Liver (tissue), 3 donors: Measurements from ENCODE around the gene TSPAN31.

Experiments
- CTCF ChIP-seq: fragments of 150-350 bp; IDR thresholded peaks from 2 replicates; pipeline ENCODE4 v1.5.1; 2017; ENCODE audit warnings: improper control_type of control experiment, low read depth, low read length; ENCODE audit not compliant: missing input control
- GABPA ChIP-seq, 2 donors: IDR thresholded peaks in 1 of 2; conservative IDR thresholded peaks in 1 of 2; 2 replicates each; pipeline ENCODE4 v1.6.1; 2016; ENCODE audit warnings: antibody characterized with exemption in 2 of 2, mild to moderate bottlenecking in 1 of 2, moderate library complexity in 1 of 2
- SP1 ChIP-seq: IDR thresholded peaks from 2 replicates; pipeline ENCODE4 v1.6.1; 2018; ENCODE audit warnings: antibody characterized with exemption, mild to moderate bottlenecking
- YY1 ChIP-seq: IDR thresholded peaks from 2 replicates; pipeline ENCODE4 v1.6.1; 2016; ENCODE audit warnings: antibody characterized with exemption, mild to moderate bottlenecking
- ZBTB33 ChIP-seq: IDR thresholded peaks from 2 replicates; pipeline ENCODE4 v1.6.1; 2016; ENCODE audit warnings: antibody characterized with exemption
- donor health status: healthy.
- donor health status: healthy.

GRCh38 chr12:57729321-57729844 is 15.5 kb upstream of the TSPAN31 start:
- TF ChIP-seq CTCF (no peak), GABPA (IDR thresholded peaks at IDR 0.05 in 1 of 2, conservative IDR thresholded peaks at IDR 0.05 in 1 of 2) (no peak), ZBTB33 (no peak), YY1 (no peak), SP1 (no peak)
